ENCODE results near the gene MCTS1. TPM values are rescaled to one million over a fixed set of nuclear protein-coding genes. Genes with fewer than 3 reads are reported as not detected.

The MCTS1 gene
- total RNA-seq, 1 experiment from 2014 or later, result 27.7 TPM

- WGBS (ENCODE audit: extremely low coverage, insufficient read length, low lambda C conversion rate), result no CpG with 5 or more reads among the region's 5 CpGs
- Mint-ChIP-seq H3K36me3 (ENCODE audit: insufficient read depth in 1 of 3, low read depth in 3 of 3) (peaks cover 3 to 16% (median 12%) of the 10 kb centered on the region in 3 experiments; a peak in 5 of 7 replicates), H3K27ac (peak overlapping the region; percentile 89 to 98 (median 94); a peak in 5 of 7 replicates), H3K27me3 (ENCODE audit: low read depth) (peaks cover 8% of the 10 kb centered on the region), H3K4me3 (peak overlapping the region; percentile 86 to 92), H3K9me3 (peaks cover 58 to 60% of the 10 kb centered on the region in 2 experiments), H3K4me1 (peaks cover 0 to 5% of the 10 kb centered on the region in 2 experiments; a peak in 1 of 4 replicates)
- no peaks in the 10 kb centered on the region for H3K27me3 ChIP-seq (ENCODE audit: insufficient read depth, low read length)
- H2AFZ ChIP-seq (ENCODE audit: low read length), result no peak overlapping the region
- no peak for DNase-seq
- no peak overlapping the region for H3K14ac ChIP-seq (ENCODE audit: insufficient read depth, low read length)
- no peaks in the 10 kb centered on the region for H3K4me1 ChIP-seq (ENCODE audit: insufficient read depth, low read length)
- H2BK120ac ChIP-seq (ENCODE audit: low read depth, low read length, poor library complexity, severe bottlenecking), result no peak overlapping the region
- H2BK15ac ChIP-seq (ENCODE audit: low read depth, low read length), result no peak overlapping the region
- no peaks in the 10 kb centered on the region for H3K79me1 ChIP-seq (ENCODE audit: insufficient read depth, low read depth, low read length, poor library complexity, severe bottlenecking)
- no peak overlapping the region for H2BK5ac ChIP-seq (ENCODE audit: insufficient read length, low read length)
- H3T11ph ChIP-seq (ENCODE audit: low read length), result no peak overlapping the region
- H4K20me1 ChIP-seq (ENCODE audit: control insufficient read depth, insufficient read depth, insufficient read length), result no peaks in the 10 kb centered on the region
- H2BK20ac ChIP-seq (ENCODE audit: low read depth, low read length, poor library complexity, severe bottlenecking), result no peak overlapping the region
- H3K4me2 ChIP-seq (ENCODE audit: insufficient read depth, insufficient read length, low read length), result peak overlapping the region; percentile 86
- H3K23me2 ChIP-seq (ENCODE audit: insufficient read length, low read depth, low read length, poor library complexity, severe bottlenecking), result no peaks in the 10 kb centered on the region
- no peak overlapping the region for H2BK12ac ChIP-seq (ENCODE audit: insufficient read length, low read depth, low read length)
- H2AK5ac ChIP-seq (ENCODE audit: insufficient read length, low read length), result no peak overlapping the region
- H3K23ac ChIP-seq (ENCODE audit: insufficient read length, low read depth, low read length), result no peak overlapping the region
- H3K27ac ChIP-seq (ENCODE audit: insufficient read length, low read depth, low read length), result no peak overlapping the region
- H3K18ac ChIP-seq (ENCODE audit: insufficient read length, low read depth, low read length), result no peak overlapping the region
- H3K9me3 ChIP-seq (ENCODE audit: control insufficient read depth, low read depth, low read length), result peaks cover 19% of the 10 kb centered on the region
- H4K91ac ChIP-seq (ENCODE audit: insufficient read length, low read depth, low read length), result no peak overlapping the region
- no peak overlapping the region for H3K4ac ChIP-seq (ENCODE audit: low read depth, low read length)
- peak overlapping the region; percentile 28 for H3K9ac ChIP-seq (ENCODE audit: extremely low read depth, insufficient read length, low read length)
- H3K56ac ChIP-seq (ENCODE audit: insufficient read length, low read depth, low read length), result no peak overlapping the region
- TF ChIP-seq, protein P1, sequence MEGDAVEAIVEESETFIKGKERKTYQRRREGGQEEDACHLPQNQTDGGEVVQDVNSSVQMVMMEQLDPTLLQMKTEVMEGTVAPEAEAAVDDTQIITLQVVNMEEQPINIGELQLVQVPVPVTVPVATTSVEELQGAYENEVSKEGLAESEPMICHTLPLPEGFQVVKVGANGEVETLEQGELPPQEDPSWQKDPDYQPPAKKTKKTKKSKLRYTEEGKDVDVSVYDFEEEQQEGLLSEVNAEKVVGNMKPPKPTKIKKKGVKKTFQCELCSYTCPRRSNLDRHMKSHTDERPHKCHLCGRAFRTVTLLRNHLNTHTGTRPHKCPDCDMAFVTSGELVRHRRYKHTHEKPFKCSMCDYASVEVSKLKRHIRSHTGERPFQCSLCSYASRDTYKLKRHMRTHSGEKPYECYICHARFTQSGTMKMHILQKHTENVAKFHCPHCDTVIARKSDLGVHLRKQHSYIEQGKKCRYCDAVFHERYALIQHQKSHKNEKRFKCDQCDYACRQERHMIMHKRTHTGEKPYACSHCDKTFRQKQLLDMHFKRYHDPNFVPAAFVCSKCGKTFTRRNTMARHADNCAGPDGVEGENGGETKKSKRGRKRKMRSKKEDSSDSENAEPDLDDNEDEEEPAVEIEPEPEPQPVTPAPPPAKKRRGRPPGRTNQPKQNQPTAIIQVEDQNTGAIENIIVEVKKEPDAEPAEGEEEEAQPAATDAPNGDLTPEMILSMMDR (conservative IDR thresholded peaks at IDR 0.05), result no peak
- H4K8ac ChIP-seq (replicated peaks; ENCODE audit: insufficient read length, low read depth, low read length), result no peak overlapping the region
- no peak overlapping the region for H4K5ac ChIP-seq (ENCODE audit: insufficient read length, low read depth, low read length)
- H3K79me2 ChIP-seq (ENCODE audit: insufficient read depth, low read length), result no peaks in the 10 kb centered on the region
Measured at GRCh38 chrX:120604361-120604782, 471 bp downstream of the MCTS1 start.
